H1 (cell line): Measurements from ENCODE around the gene MYO9B. TPM values are rescaled to one million over a fixed set of nuclear protein-coding genes. Genes with fewer than 3 reads are reported as not detected.

Experiments
- CTCF ChIA-PET: fragments of 300-600 bp; sonication (Branson Sonifier 250); formaldehyde crosslinking; loops from one replicate; lab custom pipeline; 2021; ENCODE audit not compliant: partially characterized antibody; lab: Charles Lee
- POLR2A ChIA-PET: fragments of 300-600 bp; sonication (Branson Sonifier 250); formaldehyde crosslinking; loops from one replicate; lab custom pipeline; 2021; ENCODE audit warnings: inconsistent platforms; ENCODE audit not compliant: partially characterized antibody; lab: Charles Lee
- DNase-seq, 2 experiments: peaks; one replicate each; pipeline versions ENCODE4 v3.0.0 to v3.0.0-alpha.2; 2010 to 2022; ENCODE audit warnings: low spot score in 2 of 2, low read depth in 1 of 2, mixed read lengths in 1 of 2
- FAIRE-seq: peaks from 2 replicates; lab custom pipeline; 2011; peaks lifted over from hg19 to GRCh38; lab: Jason Lieb, UNC
- H2AFZ ChIP-seq: 2 replicates; pipeline ENCODE4 v1.8.1; 2012; ENCODE audit warnings: low read length, inconsistent platforms
- H2AK5ac ChIP-seq: 2 replicates; pipeline ENCODE4 v1.6.1; 2013; ENCODE audit warnings: low read depth, low read length
- H2BK120ac ChIP-seq: replicated peaks from 2 replicates; pipeline ENCODE3; 2013; ENCODE audit warnings: low read depth, low read length, inconsistent platforms
- H2BK12ac ChIP-seq: 2 replicates; pipeline ENCODE4 v1.6.1; 2013; ENCODE audit warnings: low read depth, low read length
- H2BK15ac ChIP-seq: 2 replicates; pipeline ENCODE4 v1.6.1; 2013; ENCODE audit warnings: low read length
- H2BK20ac ChIP-seq: 2 replicates; pipeline ENCODE4 v1.6.1; 2013; ENCODE audit warnings: low read length
- H2BK5ac ChIP-seq: 2 replicates; pipeline ENCODE4 v1.6.1; 2013; ENCODE audit warnings: low read depth, low read length
- H3K14ac ChIP-seq: 2 replicates; pipeline ENCODE4 v1.6.1; 2013; ENCODE audit warnings: inconsistent platforms; ENCODE audit not compliant: insufficient read length
- H3K18ac ChIP-seq: 2 replicates; pipeline ENCODE4 v1.6.1; 2013; ENCODE audit warnings: low read length; ENCODE audit errors: extremely low read depth
- H3K23ac ChIP-seq: 2 replicates; pipeline ENCODE4 v1.6.1; 2013; ENCODE audit warnings: inconsistent platforms; ENCODE audit not compliant: insufficient read length
- H3K23me2 ChIP-seq: 2 replicates; pipeline ENCODE4 v1.6.1; 2013; ENCODE audit warnings: low read depth, low read length
- H3K27ac ChIP-seq: 2 replicates; pipeline ENCODE4 v1.6.1; 2011; ENCODE audit warnings: low read depth, low read length, inconsistent platforms
- H3K27me3 ChIP-seq, 4 experiments: replicated peaks in 1 of 4; 1 replicate in 1 of 4; 2 replicates in 3 of 4; pipeline versions ENCODE4 v1.6.1 to v1.8.1; 2011 to 2013; ENCODE audit warnings: low read length in 3 of 4, mild to moderate bottlenecking in 3 of 4, inconsistent platforms in 2 of 4, mixed read lengths in 2 of 4, moderate library complexity in 1 of 4; ENCODE audit not compliant: control insufficient read depth in 3 of 4, insufficient read depth in 3 of 4; ENCODE audit errors: extremely low read depth in 1 of 4
- H3K36me3 ChIP-seq, 4 experiments: 2 replicates each; pipeline versions ENCODE4 v1.6.1 to v1.8.1; 2011 to 2013; ENCODE audit warnings: mild to moderate bottlenecking in 4 of 4, low read length in 3 of 4, moderate library complexity in 2 of 4, control low read depth in 1 of 4, inconsistent platforms in 1 of 4; ENCODE audit not compliant: insufficient read depth in 4 of 4, control insufficient read depth in 2 of 4
- H3K4ac ChIP-seq: replicated peaks from 2 replicates; pipeline ENCODE3; 2013; ENCODE audit warnings: low read length, low read depth, mixed read lengths, inconsistent platforms; ENCODE audit not compliant: insufficient read length
- H3K4me1 ChIP-seq, 4 experiments: replicated peaks in 1 of 4; 1 replicate in 1 of 4; 2 replicates in 3 of 4; pipeline versions ENCODE4 v1.6.1 to v1.8.1; 2011 to 2013; ENCODE audit warnings: low read length in 3 of 4, inconsistent platforms in 2 of 4, mixed read lengths in 1 of 4; ENCODE audit not compliant: insufficient read depth in 4 of 4, control insufficient read depth in 3 of 4
- H3K4me2 ChIP-seq, 2 experiments: 2 replicates each; pipeline versions ENCODE4 v1.6.1 to v1.8.1; 2011 to 2013; ENCODE audit warnings: low read depth in 2 of 2, low read length in 2 of 2, control low read depth in 1 of 2, inconsistent platforms in 1 of 2, mild to moderate bottlenecking in 1 of 2; ENCODE audit not compliant: insufficient read depth in 1 of 2
- H3K4me3 ChIP-seq, 4 experiments: fragments of 200-600, 300-600 bp in 1 of 4; sonication (generic), shearing (Covaris generic), sonication (Bioruptor Twin) in 1 of 4; 2 replicates each; pipeline versions ENCODE4 v1.5.1 to v1.8.1; 2011 to 2016; ENCODE audit warnings: low read length in 4 of 4, low read depth in 3 of 4, control low read depth in 2 of 4, inconsistent platforms in 2 of 4, mild to moderate bottlenecking in 2 of 4, mixed read lengths in 1 of 4, moderate library complexity in 1 of 4; ENCODE audit not compliant: insufficient read depth in 2 of 4; ENCODE audit errors: extremely low read depth in 1 of 4
- H3K56ac ChIP-seq: replicated peaks from 2 replicates; pipeline ENCODE3; 2013; ENCODE audit warnings: low read depth, mild to moderate bottlenecking, mixed read lengths, low read length, inconsistent platforms; ENCODE audit not compliant: insufficient read length
- H3K79me1 ChIP-seq: 2 replicates; pipeline ENCODE4 v1.6.1; 2013; ENCODE audit warnings: low read depth, low read length, control low read depth
- H3K79me2 ChIP-seq, 2 experiments: 2 replicates each; pipeline versions ENCODE4 v1.6.1 to v1.8.1; 2012 to 2013; ENCODE audit warnings: low read length in 2 of 2, mild to moderate bottlenecking in 2 of 2, inconsistent platforms in 1 of 2; ENCODE audit not compliant: insufficient read depth in 2 of 2, control insufficient read depth in 1 of 2
- H3K9ac ChIP-seq, 4 experiments: replicated peaks in 1 of 4; 1 replicate in 1 of 4; 2 replicates in 3 of 4; pipeline versions ENCODE4 v1.6.1 to v1.8.1; 2011 to 2013; ENCODE audit warnings: low read depth in 3 of 4, low read length in 3 of 4, control low read depth in 2 of 4, mild to moderate bottlenecking in 2 of 4, moderate library complexity in 2 of 4, inconsistent platforms in 1 of 4; ENCODE audit errors: extremely low read depth in 1 of 4
- H3K9me3 ChIP-seq, 2 experiments: 2 replicates each; pipeline versions ENCODE4 v1.6.1 to v1.8.1; 2012 to 2013; ENCODE audit warnings: mild to moderate bottlenecking in 2 of 2, moderate library complexity in 2 of 2, control low read depth in 1 of 2, inconsistent platforms in 1 of 2, low read depth in 1 of 2, low read length in 1 of 2, mixed read lengths in 1 of 2; ENCODE audit not compliant: insufficient read depth in 2 of 2
- H4K20me1 ChIP-seq, 2 experiments: replicated peaks in 1 of 2; 2 replicates each; pipeline versions ENCODE3 to v1.8.1; 2011 to 2013; ENCODE audit warnings: inconsistent platforms in 2 of 2, low read length in 2 of 2, mild to moderate bottlenecking in 1 of 2; ENCODE audit not compliant: insufficient read depth in 2 of 2, control insufficient read depth in 1 of 2
- H4K5ac ChIP-seq: 2 replicates; pipeline ENCODE4 v1.6.1; 2013; ENCODE audit warnings: low read length, low read depth, mixed read lengths, inconsistent platforms; ENCODE audit not compliant: insufficient read length
- H4K8ac ChIP-seq: 2 replicates; pipeline ENCODE4 v1.8.0; 2013; ENCODE audit warnings: mild to moderate bottlenecking, moderate library complexity, low read length, inconsistent platforms; ENCODE audit not compliant: insufficient read depth; ENCODE audit errors: extremely low read depth
- H4K91ac ChIP-seq: replicated peaks from 2 replicates; pipeline ENCODE3; 2013; ENCODE audit warnings: low read length, mixed read lengths, inconsistent platforms; ENCODE audit not compliant: insufficient read length
- WGBS, 2 experiments: shearing (Covaris generic) in 1 of 2; methylation state at CpG; one replicate each; pipeline versions ENCODE4 v1.1.6 to v1.1.7; 2013 to 2015; ENCODE audit warnings: low lambda C conversion rate in 2 of 2, mixed read lengths in 2 of 2, inconsistent platforms in 1 of 2, low coverage in 1 of 2, missing lambda C conversion rate in 1 of 2; ENCODE audit not compliant: insufficient replicate concordance in 2 of 2, insufficient coverage in 1 of 2, insufficient read length in 1 of 2; ENCODE audit errors: extremely low coverage in 1 of 2, missing lambda C conversion rate in 1 of 2; 5-methylcytosine and 5-hydroxymethylcytosine counted together
- polyA plus RNA-seq, 7 experiments: library from polyadenylated mRNA; depleted of rRNA in 3 of 7; stranded (reverse) in 5 of 7; unstranded in 2 of 7; fragments of >200 nt in 5 of 7; fragments of 200-250 nt in 2 of 7; gene quantifications; 1 replicate in 5 of 7; 2 replicates in 1 of 7; 4 replicates in 1 of 7; pipeline versions ENCODE4 v1.2.1 to v1.2.3, GENCODE V29; 2011 to 2013; ENCODE audit warnings: missing spikeins in 2 of 7, mixed read lengths in 2 of 7
- total RNA-seq: library from RNA; stranded (reverse); fragmentation: NEBNext Ultra II Directional; extraction: Animal tissue kit (Norgen Biotek cat#: 25700); gene quantifications from 2 replicates; pipeline ENCODE4 v1.2.1, GENCODE V29; 2021
- TF ChIP-seq, protein P1 (sequence below), 3 experiments: IDR thresholded peaks; 1 replicate in 2 of 3; 2 replicates in 1 of 3; pipeline versions ENCODE4 v1.5.1 to v1.6.1; 2011; ENCODE audit warnings: low read length in 3 of 3, mild to moderate bottlenecking in 3 of 3, inconsistent platforms in 2 of 3, low read depth in 1 of 3, moderate library complexity in 1 of 3; ENCODE audit not compliant: insufficient read depth in 1 of 3; ENCODE audit errors: control extremely low read depth in 1 of 3
- TF ChIP-seq, protein P2 (sequence below): IDR thresholded peaks from 2 replicates; pipeline ENCODE4 v1.6.1; 2012; ENCODE audit warnings: inconsistent platforms

Gene MYO9B
- total and polyA plus RNA-seq, 2 of the 8 experiments (the other 6 are each of a cell fraction or from before 2014, with no cell fraction given) = 27.6 to 77.1 TPM

DNA sequence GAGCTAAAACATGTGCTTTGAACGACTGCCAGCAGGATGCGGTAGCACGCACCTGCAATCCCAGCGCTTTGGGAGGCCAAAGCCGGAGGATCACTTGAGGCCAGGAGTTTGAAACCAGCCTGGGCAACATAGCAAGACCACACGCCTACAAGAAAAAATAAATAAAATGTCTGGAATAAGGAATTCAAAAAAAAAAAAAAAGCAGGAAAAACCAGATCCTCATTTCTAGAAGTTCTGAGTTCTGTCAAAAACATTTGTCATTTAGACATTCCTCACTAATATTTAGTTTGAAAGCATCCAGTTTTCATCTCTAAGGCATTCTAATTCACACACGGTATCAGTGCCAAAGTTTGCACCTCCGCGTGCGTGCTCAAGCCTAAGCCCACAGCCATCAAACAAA lies 102.7 kb downstream of the MYO9B start:
- no peak overlapping the region for H3K27ac ChIP-seq
- H3K4ac ChIP-seq = no peak overlapping the region
- no peak overlapping the region for H2BK120ac ChIP-seq
- no peak overlapping the region for H3K18ac ChIP-seq
- H2BK5ac ChIP-seq = no peak overlapping the region
- no peaks in the 10 kb centered on the region for H3K23me2 ChIP-seq
- no peak overlapping the region for H2AFZ ChIP-seq
- no peak overlapping the region for H3K56ac ChIP-seq
- no peaks in the 10 kb centered on the region for H3K79me1 ChIP-seq
- H4K8ac ChIP-seq = no peak overlapping the region
- no peak overlapping the region for H4K5ac ChIP-seq
- ChIA-PET CTCF (interaction anchor here (0.6 kb wide), 2 partner anchors 80 to 110 kb away, joined by 3 read pairs; no protein-coding TSS in a partner anchor), POLR2A (no interaction called here)
- no peak overlapping the region for H3K4me3 ChIP-seq
- no peaks in the 10 kb centered on the region for H4K20me1 ChIP-seq
- no peaks in the 10 kb centered on the region for H3K9me3 ChIP-seq
- H4K91ac ChIP-seq = no peak overlapping the region
- TF ChIP-seq, protein P1, sequence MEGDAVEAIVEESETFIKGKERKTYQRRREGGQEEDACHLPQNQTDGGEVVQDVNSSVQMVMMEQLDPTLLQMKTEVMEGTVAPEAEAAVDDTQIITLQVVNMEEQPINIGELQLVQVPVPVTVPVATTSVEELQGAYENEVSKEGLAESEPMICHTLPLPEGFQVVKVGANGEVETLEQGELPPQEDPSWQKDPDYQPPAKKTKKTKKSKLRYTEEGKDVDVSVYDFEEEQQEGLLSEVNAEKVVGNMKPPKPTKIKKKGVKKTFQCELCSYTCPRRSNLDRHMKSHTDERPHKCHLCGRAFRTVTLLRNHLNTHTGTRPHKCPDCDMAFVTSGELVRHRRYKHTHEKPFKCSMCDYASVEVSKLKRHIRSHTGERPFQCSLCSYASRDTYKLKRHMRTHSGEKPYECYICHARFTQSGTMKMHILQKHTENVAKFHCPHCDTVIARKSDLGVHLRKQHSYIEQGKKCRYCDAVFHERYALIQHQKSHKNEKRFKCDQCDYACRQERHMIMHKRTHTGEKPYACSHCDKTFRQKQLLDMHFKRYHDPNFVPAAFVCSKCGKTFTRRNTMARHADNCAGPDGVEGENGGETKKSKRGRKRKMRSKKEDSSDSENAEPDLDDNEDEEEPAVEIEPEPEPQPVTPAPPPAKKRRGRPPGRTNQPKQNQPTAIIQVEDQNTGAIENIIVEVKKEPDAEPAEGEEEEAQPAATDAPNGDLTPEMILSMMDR (IDR thresholded peaks at IDR 0.05; ENCODE audit: control extremely low read depth in 1 of 3, insufficient read depth in 1 of 3, low read depth in 1 of 3, low read length in 3 of 3) = peak in 1 of 3 experiments; percentile 8; a peak in 1 of 4 replicates
- TF ChIP-seq, protein P2, sequence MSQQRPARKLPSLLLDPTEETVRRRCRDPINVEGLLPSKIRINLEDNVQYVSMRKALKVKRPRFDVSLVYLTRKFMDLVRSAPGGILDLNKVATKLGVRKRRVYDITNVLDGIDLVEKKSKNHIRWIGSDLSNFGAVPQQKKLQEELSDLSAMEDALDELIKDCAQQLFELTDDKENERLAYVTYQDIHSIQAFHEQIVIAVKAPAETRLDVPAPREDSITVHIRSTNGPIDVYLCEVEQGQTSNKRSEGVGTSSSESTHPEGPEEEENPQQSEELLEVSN = no peak
- H3K27me3 ChIP-seq = no peaks in the 10 kb centered on the region
- peaks cover 0 to 9% (median 2%) of the 10 kb centered on the region in 4 experiments; a peak in 4 of 8 replicates for H3K36me3 ChIP-seq
- FAIRE-seq = no peak
- H3K4me1 ChIP-seq = peaks cover 0 to 11% (median 8%) of the 10 kb centered on the region in 4 experiments; a peak in 6 of 7 replicates
- H2BK12ac ChIP-seq = no peak overlapping the region
- H3K9ac ChIP-seq = no peak overlapping the region
- no peak overlapping the region for H3K14ac ChIP-seq
- H3K4me2 ChIP-seq = no peak overlapping the region
- 85% methylated on average over 10 of the region's 10 CpGs; no CpG with 5 or more reads in 1 of the 2 experiments for WGBS, 2 experiments
- H3K79me2 ChIP-seq = no peaks in the 10 kb centered on the region
- H2BK15ac ChIP-seq = no peak overlapping the region
- H2BK20ac ChIP-seq = no peak overlapping the region
- no peak for DNase-seq
- no peak overlapping the region for H3K23ac ChIP-seq
- no peak overlapping the region for H2AK5ac ChIP-seq
